Naive thymus-derived CD8-positive, alpha-beta T cell (primary cell): Measurements from ENCODE around the gene CDKN1A. TPM values are rescaled to one million over a fixed set of nuclear protein-coding genes. Genes with fewer than 3 reads are reported as not detected.
"Not testable (repeated sequence)": the region's sequence is repeated elsewhere in the genome, so short reads cannot be mapped to it uniquely, and the experiment has no call there.

Experiments
- ATAC-seq, 2 donors: fragments of 150-1000 bp; cut with Tn5 transposase in 1 of 2; sonication (Bioruptor Pico), chemical (Tn5 transposase) in 1 of 2; 1 replicate in 1 of 2; 2 replicates in 1 of 2; pipeline ENCODE4 v1.10.0; 2021; ENCODE audit warnings: mild to moderate bottlenecking in 2 of 2, moderate library complexity in 2 of 2
- POLR2A ChIA-PET: fragments of 350-600 bp; sonication (Branson Sonifier 250); formaldehyde crosslinking; loops from one replicate; lab custom pipeline; 2021; ENCODE audit warnings: antibody characterized with exemption; lab: Charles Lee
- DNase-seq, 10 donors: peaks; one replicate each; pipeline versions ENCODE4 v3.0.0 to v3.0.0-alpha.2; 2020 to 2022
- H3K27ac Mint-ChIP-seq, 10 donors: one replicate each; pipeline ENCODE4 v1.8.0; 2020 to 2022; ENCODE audit warnings: mild to moderate bottlenecking in 10 of 10, mixed read lengths in 10 of 10, moderate library complexity in 4 of 10, inconsistent platforms in 1 of 10
- H3K27me3 Mint-ChIP-seq, 5 donors: one replicate each; pipeline ENCODE4 v1.8.0; 2021 to 2022; ENCODE audit warnings: mixed read lengths in 5 of 5
- H3K36me3 Mint-ChIP-seq, 3 donors: one replicate each; pipeline ENCODE4 v1.8.0; 2020 to 2022; ENCODE audit warnings: mixed read lengths in 3 of 3, mild to moderate bottlenecking in 2 of 3, inconsistent platforms in 1 of 3
- H3K4me1 Mint-ChIP-seq, 4 donors: one replicate each; pipeline ENCODE4 v1.8.0; 2021 to 2022; ENCODE audit warnings: mixed read lengths in 4 of 4
- H3K4me3 Mint-ChIP-seq, 10 donors: one replicate each; pipeline ENCODE4 v1.8.0; 2020 to 2022; ENCODE audit warnings: mild to moderate bottlenecking in 10 of 10, mixed read lengths in 10 of 10, moderate library complexity in 6 of 10, inconsistent platforms in 1 of 10
- H3K9me3 Mint-ChIP-seq, 9 donors: one replicate each; pipeline ENCODE4 v1.8.0; 2020 to 2022; ENCODE audit warnings: mixed read lengths in 9 of 9, mild to moderate bottlenecking in 3 of 9, inconsistent platforms in 1 of 9, moderate library complexity in 1 of 9
- polyA plus RNA-seq, 3 donors: library from polyadenylated mRNA; unstranded; fragments of 300-500 nt; fragmentation: Illumina TruSeq; gene quantifications; one replicate each; pipeline ENCODE4 v1.2.3, GENCODE V29; 2021
- total RNA-seq, 8 experiments: library from RNA in 2 of 8; stranded (reverse) in 2 of 8; gene quantifications; one replicate each; pipeline ENCODE4 v1.2.3 and lab custom pipeline; 2021 to 2026

CDKN1A gene
- total and polyA plus RNA-seq, 5 experiments from 2014 or later: 0.12 to 2.7 (median 1.9) TPM

DNA sequence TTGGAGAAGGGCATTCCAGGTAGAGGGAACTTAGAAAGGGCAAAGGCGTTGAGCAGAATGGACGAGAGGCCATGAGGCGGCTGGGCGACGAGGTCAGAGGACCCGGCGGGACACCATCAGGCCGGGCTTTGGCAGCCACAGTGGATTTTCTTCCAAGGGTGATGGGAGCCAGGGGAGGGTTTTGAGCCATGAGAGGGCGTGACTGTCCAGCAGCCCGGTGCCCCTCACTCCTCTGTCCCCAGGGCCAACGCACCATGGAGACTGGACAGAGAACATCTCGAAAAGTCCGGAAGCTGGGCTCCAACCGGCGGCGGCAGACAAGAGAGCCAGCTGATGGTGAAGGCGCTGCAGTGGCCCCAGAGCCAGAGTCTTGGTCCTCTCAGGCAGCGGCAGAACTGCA lies 25.5 kb downstream of the CDKN1A start:
- H3K27me3 Mint-ChIP-seq: peaks cover 0 to 11% (median 0%) of the 10 kb centered on the region in 5 donors
- H3K36me3 Mint-ChIP-seq: no peaks in the 10 kb centered on the region
- no peak overlapping the region for H3K4me3 Mint-ChIP-seq
- H3K4me1 Mint-ChIP-seq: peaks cover 0 to 14% (median 0%) of the 10 kb centered on the region in 4 donors
- DNase-seq (no peak), ATAC-seq (no peak)
- H3K9me3 Mint-ChIP-seq: no peaks in the 10 kb centered on the region
- POLR2A ChIA-PET: no interaction called here
- H3K27ac Mint-ChIP-seq: no peak overlapping the region

DNA sequence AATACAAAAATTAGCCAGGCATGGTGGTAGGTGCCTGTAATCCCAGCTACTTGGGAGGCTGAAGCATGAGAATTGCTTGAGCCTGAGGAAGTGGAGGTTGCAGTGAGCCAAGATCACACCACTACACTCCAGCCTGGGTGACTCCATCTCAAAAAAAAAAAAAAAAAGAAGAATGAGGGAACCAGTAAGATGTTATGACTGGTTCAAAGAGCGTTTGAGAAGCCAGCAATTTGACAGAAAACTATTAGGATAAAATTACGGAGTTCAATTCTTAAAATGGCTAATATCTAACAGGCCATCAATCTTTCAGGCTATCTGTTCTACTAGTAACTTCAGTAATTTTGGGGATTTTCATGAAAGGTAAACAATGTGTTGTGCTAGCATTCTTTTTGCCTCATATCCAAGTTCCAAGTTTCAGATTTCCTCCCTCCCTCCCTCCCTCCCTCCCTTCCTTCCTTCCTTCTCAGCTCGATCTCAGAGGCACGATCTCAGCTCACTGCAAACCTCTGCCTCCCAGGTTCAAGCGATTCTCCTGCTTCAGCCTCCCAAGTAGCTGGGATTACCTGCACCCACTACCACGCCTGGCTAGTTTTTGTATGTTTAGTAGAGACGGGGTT lies 26.6 kb downstream of the CDKN1A start:
- POLR2A ChIA-PET, H3K9me3 Mint-ChIP-seq, H3K4me3 Mint-ChIP-seq, ATAC-seq, H3K36me3 Mint-ChIP-seq, DNase-seq: not testable (repeated sequence)
- Mint-ChIP-seq H3K4me1 (peaks cover 0 to 14% (median 0%) of the 10 kb centered on the region in 4 donors), H3K27ac (peak overlapping the region in 2 of 10 donors; percentile 37 to 57), H3K27me3 (peaks cover 0 to 11% (median 0%) of the 10 kb centered on the region in 5 donors)

DNA sequence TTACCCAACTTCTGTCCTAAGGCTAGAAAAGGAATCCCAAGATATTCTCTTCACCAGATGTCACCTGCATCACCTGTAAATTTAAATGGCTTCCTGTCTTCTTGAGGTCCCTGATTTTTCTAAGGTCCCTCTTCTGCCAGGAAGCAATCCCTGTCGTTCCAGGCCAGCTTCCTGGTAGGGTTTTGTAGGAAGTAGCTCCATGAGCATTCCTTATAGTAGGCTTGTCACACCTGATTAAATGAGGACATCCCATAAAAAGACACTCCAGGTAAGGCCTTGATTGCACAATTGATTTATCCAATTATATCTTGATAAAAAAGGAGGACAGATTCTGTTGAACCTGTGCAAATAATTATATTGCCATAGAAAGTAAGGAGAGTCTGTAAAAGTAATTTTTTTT lies 27.8 kb downstream of the CDKN1A start:
- Mint-ChIP-seq H3K27ac (no peak overlapping the region), H3K4me3 (no peak overlapping the region), H3K4me1 (peaks cover 0 to 7% (median 0%) of the 10 kb centered on the region in 4 donors), H3K27me3 (peaks cover 0 to 11% (median 0%) of the 10 kb centered on the region in 5 donors), H3K9me3 (no peaks in the 10 kb centered on the region), H3K36me3 (no peaks in the 10 kb centered on the region)
- DNase-seq (no peak), ATAC-seq (no peak)
- POLR2A ChIA-PET: interaction anchor here (0.7 kb wide), 1 partner anchor 410 kb away, joined by 3 read pairs; no protein-coding TSS in a partner anchor

DNA sequence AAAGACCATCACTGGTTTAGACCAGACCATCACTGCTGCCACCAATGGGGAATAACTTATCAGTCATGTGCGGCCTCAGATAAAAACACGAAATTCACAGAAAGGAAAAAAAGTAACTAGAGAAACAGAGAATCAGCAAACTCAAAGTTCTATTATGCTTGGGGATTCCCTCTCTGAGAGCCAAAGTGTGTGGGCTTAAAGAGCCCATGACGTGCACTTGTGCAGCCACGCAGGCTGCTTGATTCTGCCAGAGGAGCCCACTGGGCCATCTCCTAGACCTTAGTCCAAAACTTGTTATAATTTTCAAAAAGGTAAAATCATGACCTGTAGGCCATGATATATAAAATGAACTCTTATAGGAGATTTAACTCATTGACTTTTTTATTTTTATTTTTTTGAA lies 34.3 kb downstream of the CDKN1A start:
- no peaks in the 10 kb centered on the region for H3K36me3 Mint-ChIP-seq
- POLR2A ChIA-PET: no interaction called here
- ATAC-seq (no peak), DNase-seq (no peak)
- peaks cover 0 to 3% (median 0%) of the 10 kb centered on the region in 5 donors for H3K27me3 Mint-ChIP-seq
- no peaks in the 10 kb centered on the region for H3K4me1 Mint-ChIP-seq
- no peak overlapping the region for H3K4me3 Mint-ChIP-seq
- H3K27ac Mint-ChIP-seq: no peak overlapping the region
- no peaks in the 10 kb centered on the region for H3K9me3 Mint-ChIP-seq

DNA sequence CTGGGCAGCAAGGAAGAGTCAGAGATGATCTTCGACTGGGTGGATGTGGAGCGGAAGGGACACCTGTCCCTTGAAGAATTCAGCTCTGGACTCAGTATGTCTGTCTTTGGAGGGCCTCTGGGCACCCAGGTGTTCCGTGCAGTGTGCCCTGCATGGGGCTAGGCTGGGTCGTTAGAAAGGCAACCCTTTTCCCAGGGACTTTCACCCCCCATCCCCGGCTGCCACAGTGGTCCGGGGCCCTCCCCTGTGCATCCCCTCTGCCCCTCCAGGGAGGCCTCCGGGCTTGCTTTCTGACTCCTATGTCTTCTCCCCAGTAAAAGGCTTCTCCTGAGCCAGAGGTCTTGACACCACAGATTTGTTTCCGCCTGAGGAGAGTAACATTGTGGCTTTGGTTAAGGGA lies 35.3 kb downstream of the CDKN1A start:
- DNase-seq: no peak
- no peak for ATAC-seq
- POLR2A ChIA-PET: no interaction called here
- no peaks in the 10 kb centered on the region for H3K4me1 Mint-ChIP-seq
- H3K36me3 Mint-ChIP-seq: no peaks in the 10 kb centered on the region
- H3K27me3 Mint-ChIP-seq: peaks cover 0 to 3% (median 0%) of the 10 kb centered on the region in 5 donors
- no peaks in the 10 kb centered on the region for H3K9me3 Mint-ChIP-seq
- H3K4me3 Mint-ChIP-seq: no peak overlapping the region
- H3K27ac Mint-ChIP-seq: peak overlapping the region in 1 of 10 donors; percentile 18

DNA sequence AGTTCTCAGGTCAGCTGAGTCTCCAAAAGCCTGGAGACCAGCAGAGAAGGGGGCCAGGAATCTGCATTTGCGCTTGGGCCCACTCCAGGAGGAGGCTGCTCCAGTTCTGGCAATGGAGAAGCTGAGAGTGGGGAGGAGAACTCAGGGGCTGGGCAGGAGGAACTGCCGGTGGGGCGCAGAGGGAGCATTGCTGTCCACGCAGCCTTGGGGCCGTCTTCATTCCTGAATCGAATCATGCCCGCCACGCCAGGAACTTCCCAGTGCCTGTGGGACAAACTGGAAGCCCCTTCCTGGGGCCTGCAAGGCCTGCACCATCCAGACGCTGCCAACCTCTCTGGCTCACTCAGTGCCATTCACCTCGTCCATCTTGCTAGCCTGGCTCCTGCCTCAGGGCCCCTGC lies 36.0 kb downstream of the CDKN1A start:
- Mint-ChIP-seq H3K4me1 (peaks cover 0 to 2% (median under 1%) of the 10 kb centered on the region in 4 donors), H3K4me3 (no peak overlapping the region), H3K36me3 (no peaks in the 10 kb centered on the region), H3K27me3 (peaks cover 0 to 3% (median 0%) of the 10 kb centered on the region in 5 donors), H3K9me3 (no peaks in the 10 kb centered on the region), H3K27ac (no peak overlapping the region)
- no peak for DNase-seq
- ATAC-seq: no peak
- POLR2A ChIA-PET: no interaction called here

DNA sequence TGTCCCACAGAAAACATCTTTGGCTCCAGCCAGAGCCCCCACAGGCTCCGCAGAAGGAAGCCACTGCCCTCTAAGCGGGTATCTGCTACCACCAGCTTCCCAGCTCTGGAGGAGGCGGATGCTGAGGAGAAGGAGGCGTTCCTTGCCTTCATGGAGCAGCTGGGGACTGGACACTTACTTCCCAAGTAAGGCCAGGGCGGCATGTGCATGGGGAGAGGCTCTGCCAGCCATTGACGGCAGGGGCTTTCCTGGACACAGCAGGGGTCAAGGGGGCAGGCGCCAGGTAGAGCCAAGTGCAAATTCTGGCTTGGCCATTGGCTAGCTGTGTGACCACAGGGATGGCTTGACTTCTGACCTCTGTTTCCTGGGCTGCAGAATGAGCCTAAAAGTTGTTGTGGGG lies 37.0 kb downstream of the CDKN1A start:
- POLR2A ChIA-PET: no interaction called here
- Mint-ChIP-seq H3K9me3 (no peaks in the 10 kb centered on the region), H3K27me3 (peaks cover 0 to 3% (median 0%) of the 10 kb centered on the region in 5 donors), H3K27ac (no peak overlapping the region), H3K4me1 (peaks cover 0 to 4% (median 1%) of the 10 kb centered on the region in 4 donors), H3K4me3 (no peak overlapping the region), H3K36me3 (no peaks in the 10 kb centered on the region)
- no peak for DNase-seq
- ATAC-seq: no peak

DNA sequence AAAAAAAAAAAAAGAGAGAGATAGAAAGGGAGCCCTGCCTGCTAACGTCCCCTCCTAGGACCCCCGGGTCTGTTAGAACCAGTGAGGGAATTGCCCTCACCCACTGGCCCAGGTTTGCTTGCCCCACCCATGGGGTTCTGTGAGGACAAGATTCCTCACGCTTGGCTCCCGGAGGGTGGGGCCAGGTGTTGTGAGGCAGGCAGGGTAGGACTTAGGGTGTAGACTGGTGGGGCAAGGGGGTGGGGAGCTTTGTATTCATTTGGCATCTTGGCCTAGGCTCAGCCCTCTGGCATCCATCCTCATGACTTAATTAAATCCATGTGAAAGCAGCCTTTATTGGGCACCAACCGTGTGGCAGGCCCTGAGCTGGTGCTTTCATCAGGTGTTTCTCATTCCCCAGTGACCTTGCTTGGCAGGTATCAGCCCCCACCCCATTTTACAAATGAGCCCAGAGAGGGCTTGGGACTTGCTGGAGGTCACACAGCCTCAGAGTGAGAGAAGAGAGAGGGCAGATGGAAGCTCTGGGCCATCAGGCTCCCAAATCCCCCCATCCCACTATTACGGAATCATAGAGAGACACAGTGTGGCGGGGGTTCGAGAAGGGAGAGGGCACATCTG lies 38.1 kb downstream of the CDKN1A start:
- DNase-seq (no peak), ATAC-seq (no peak)
- Mint-ChIP-seq H3K4me3 (no peak overlapping the region), H3K27me3 (peaks cover 0 to 3% (median 0%) of the 10 kb centered on the region in 5 donors), H3K27ac (no peak overlapping the region), H3K36me3 (no peaks in the 10 kb centered on the region), H3K4me1 (peaks cover 0 to 4% (median 1%) of the 10 kb centered on the region in 4 donors), H3K9me3 (no peaks in the 10 kb centered on the region)
- POLR2A ChIA-PET: interaction anchor here (0.7 kb wide), 1 partner anchor 18 kb away, joined by 3 read pairs; no protein-coding TSS in a partner anchor

DNA sequence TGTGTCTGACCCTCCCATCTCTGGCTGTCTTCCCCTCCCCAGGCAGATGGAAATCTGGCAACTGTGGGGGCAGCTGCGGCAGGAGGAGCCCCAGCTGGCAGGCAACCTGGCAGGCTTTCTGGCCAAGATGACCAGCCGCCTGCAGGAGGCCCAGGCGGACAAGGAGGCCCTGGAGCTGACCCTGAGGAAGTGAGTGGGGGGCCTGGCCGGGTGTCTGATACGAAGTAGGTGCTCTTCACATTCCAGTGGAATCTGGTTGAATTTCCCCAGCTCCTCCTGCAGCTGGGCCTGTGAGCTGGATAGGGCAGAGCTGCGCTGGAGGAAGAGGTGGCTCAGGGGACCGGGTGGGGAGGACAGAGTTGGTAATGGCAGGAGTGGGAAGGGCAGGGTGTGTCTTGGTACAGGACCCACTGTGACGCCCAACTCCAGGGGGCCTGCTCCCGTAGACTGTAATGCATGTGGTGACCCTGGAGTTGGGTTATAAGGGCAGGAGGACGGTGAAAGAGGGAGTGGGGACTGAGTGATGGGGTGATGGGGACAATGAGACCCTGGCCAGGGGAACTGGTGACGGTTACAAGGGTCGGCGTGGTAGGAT lies 38.8 kb downstream of the CDKN1A start:
- POLR2A ChIA-PET: no interaction called here
- DNase-seq: no peak
- Mint-ChIP-seq H3K27me3 (peaks cover 0 to 3% (median 0%) of the 10 kb centered on the region in 5 donors), H3K9me3 (no peaks in the 10 kb centered on the region), H3K4me1 (peaks cover 0 to 4% (median 1%) of the 10 kb centered on the region in 4 donors), H3K27ac (no peak overlapping the region), H3K4me3 (no peak overlapping the region), H3K36me3 (no peaks in the 10 kb centered on the region)
- ATAC-seq: no peak

DNA sequence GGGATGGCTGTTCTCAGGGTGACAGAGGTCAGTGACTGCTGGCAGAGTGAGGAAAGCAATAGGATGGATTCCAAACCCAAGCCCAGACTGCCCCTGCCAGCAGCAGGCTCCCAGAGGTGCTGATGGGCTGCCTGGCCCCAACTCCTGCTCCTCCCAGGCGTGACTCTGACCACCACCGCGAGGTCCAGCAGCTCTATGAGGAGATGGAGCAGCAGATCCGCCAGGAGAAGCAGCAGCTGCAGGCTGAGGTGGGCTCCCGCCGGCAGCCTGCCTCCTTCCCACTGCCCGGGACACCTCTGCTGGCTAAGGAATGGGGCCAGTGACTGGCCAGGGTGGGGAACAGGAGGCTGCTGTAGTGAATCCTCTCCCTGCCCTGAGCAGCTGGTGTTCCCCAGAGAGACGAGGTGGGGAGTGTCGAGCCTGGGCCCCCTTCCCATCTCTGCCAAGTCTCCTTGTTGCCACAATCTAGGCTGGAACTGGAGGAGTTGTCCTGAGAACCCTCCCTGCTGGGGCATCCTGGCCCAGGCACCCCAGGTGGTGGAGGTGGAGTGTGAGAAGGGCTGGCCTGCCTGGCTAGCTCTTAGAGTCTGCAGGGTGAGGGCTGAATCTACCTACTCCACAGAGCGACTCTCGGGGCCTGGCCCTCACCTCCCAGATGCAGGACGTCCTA lies 39.5 kb downstream of the CDKN1A start:
- H3K27me3 Mint-ChIP-seq: peaks cover 0 to 3% (median 0%) of the 10 kb centered on the region in 5 donors
- ATAC-seq (no peak), DNase-seq (no peak)
- H3K36me3 Mint-ChIP-seq: no peaks in the 10 kb centered on the region
- no peaks in the 10 kb centered on the region for H3K9me3 Mint-ChIP-seq
- peaks cover 0 to 4% (median 1%) of the 10 kb centered on the region in 4 donors for H3K4me1 Mint-ChIP-seq
- POLR2A ChIA-PET: interaction anchor here (0.7 kb wide), 1 partner anchor 19 kb away, joined by 4 read pairs; no protein-coding TSS in a partner anchor
- no peak overlapping the region for H3K4me3 Mint-ChIP-seq
- no peak overlapping the region for H3K27ac Mint-ChIP-seq

DNA sequence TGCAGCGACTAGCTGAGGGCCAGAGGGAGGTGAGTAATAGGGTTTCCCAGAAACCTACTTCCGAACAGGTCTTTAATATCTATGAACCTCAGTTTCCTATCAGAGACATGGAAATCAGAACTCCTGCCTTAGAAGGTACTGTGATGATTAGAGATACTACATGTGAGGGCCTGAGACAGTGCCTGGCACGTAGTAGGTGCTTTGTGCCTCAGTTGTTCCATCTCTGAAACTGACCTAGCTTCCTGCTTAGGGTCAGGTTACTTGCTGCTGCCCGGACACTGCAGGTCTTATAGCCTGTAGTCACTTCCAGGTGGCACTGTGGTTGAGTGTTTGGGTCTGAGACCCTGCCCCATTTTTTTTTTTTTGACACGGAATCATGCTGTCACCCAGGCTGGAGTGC lies 40.0 kb downstream of the CDKN1A start:
- POLR2A ChIA-PET: interaction anchor here (0.7 kb wide), 1 partner anchor 18 kb away, joined by 4 read pairs; no protein-coding TSS in a partner anchor
- H3K27ac Mint-ChIP-seq: no peak overlapping the region
- H3K27me3 Mint-ChIP-seq: peaks cover 0 to 3% (median 0%) of the 10 kb centered on the region in 5 donors
- no peak overlapping the region for H3K4me3 Mint-ChIP-seq
- H3K9me3 Mint-ChIP-seq: no peaks in the 10 kb centered on the region
- H3K4me1 Mint-ChIP-seq: peaks cover 0 to 4% (median 1%) of the 10 kb centered on the region in 4 donors
- no peak for DNase-seq
- no peak for ATAC-seq
- H3K36me3 Mint-ChIP-seq: no peaks in the 10 kb centered on the region

DNA sequence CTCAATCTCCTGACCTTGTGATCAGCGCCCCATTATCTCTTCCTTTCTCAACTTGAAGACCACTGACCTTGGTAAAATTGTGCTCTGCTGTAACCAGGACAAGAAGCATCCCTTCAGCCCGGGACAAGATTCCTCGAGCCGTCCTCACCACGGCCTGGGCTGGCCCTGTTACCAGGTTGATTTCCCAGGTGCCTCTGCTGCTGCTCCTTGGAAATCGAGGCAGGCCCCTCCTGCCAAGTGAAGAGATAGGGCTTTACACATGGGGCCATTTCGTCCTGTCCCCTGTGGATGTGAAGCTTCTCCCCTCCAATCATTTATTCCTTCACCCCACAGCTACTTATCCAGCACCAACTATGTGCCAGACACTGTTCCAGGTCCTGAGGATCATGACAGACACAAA lies 40.6 kb downstream of the CDKN1A start:
- H3K27me3 Mint-ChIP-seq: peaks cover 0 to 3% (median 0%) of the 10 kb centered on the region in 5 donors
- ATAC-seq: no peak
- DNase-seq: no peak
- peaks cover 0 to 4% (median 1%) of the 10 kb centered on the region in 4 donors for H3K4me1 Mint-ChIP-seq
- no peak overlapping the region for H3K27ac Mint-ChIP-seq
- H3K4me3 Mint-ChIP-seq: no peak overlapping the region
- H3K36me3 Mint-ChIP-seq: no peaks in the 10 kb centered on the region
- POLR2A ChIA-PET: no interaction called here
- no peaks in the 10 kb centered on the region for H3K9me3 Mint-ChIP-seq
